ENCODE data around the gene CBX7.

DNA sequence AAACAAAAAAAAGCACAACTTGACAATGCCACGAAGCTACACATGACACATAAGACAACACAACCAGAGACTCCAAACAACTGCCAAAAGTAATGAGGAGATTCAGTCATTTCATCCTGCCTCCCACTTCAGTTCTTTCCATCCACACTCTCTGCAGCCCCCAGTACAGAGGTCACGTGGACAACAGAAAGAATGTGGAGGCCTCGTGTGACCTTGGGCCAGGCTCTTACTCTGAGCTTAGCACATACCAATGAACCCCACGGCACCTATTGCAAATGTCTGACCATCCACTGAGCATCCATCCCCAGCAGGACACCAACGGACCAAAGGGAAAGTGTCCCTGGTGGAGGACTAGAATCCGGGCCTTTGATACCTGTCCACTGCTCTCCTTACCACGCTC, 12.5 kb downstream of the CBX7 start:
- TF ChIP-seq MYC (IDR thresholded peaks at IDR 0.05; ENCODE audit: borderline replicate concordance, low read length) (no peak), POLR2A (IDR thresholded peaks at IDR 0.05; ENCODE audit: low read length) (no peak), CHD4 (IDR thresholded peaks at IDR 0.05; ENCODE audit: borderline replicate concordance) (no peak), RAD21 (conservative IDR thresholded peaks at IDR 0.05 in 1 of 2, IDR thresholded peaks at IDR 0.05 in 1 of 2) (no peak), JUNB (IDR thresholded peaks at IDR 0.05) (no peak), PHF8 (IDR thresholded peaks at IDR 0.05; ENCODE audit: borderline replicate concordance, low read depth) (no peak), POLR2AphosphoS2 (conservative IDR thresholded peaks at IDR 0.05; ENCODE audit: low read length) (no peak)
- TF ChIP-seq, protein P1, sequence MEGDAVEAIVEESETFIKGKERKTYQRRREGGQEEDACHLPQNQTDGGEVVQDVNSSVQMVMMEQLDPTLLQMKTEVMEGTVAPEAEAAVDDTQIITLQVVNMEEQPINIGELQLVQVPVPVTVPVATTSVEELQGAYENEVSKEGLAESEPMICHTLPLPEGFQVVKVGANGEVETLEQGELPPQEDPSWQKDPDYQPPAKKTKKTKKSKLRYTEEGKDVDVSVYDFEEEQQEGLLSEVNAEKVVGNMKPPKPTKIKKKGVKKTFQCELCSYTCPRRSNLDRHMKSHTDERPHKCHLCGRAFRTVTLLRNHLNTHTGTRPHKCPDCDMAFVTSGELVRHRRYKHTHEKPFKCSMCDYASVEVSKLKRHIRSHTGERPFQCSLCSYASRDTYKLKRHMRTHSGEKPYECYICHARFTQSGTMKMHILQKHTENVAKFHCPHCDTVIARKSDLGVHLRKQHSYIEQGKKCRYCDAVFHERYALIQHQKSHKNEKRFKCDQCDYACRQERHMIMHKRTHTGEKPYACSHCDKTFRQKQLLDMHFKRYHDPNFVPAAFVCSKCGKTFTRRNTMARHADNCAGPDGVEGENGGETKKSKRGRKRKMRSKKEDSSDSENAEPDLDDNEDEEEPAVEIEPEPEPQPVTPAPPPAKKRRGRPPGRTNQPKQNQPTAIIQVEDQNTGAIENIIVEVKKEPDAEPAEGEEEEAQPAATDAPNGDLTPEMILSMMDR (IDR thresholded peaks at IDR 0.05): no peak
- TF ChIP-seq, protein P2, sequence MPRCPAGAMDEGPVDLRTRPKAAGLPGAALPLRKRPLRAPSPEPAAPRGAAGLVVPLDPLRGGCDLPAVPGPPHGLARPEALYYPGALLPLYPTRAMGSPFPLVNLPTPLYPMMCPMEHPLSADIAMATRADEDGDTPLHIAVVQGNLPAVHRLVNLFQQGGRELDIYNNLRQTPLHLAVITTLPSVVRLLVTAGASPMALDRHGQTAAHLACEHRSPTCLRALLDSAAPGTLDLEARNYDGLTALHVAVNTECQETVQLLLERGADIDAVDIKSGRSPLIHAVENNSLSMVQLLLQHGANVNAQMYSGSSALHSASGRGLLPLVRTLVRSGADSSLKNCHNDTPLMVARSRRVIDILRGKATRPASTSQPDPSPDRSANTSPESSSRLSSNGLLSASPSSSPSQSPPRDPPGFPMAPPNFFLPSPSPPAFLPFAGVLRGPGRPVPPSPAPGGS (IDR thresholded peaks at IDR 0.05): no peak
- TF ChIP-seq, protein P3, sequence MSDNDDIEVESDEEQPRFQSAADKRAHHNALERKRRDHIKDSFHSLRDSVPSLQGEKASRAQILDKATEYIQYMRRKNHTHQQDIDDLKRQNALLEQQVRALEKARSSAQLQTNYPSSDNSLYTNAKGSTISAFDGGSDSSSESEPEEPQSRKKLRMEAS (IDR thresholded peaks at IDR 0.05): no peak
- TF ChIP-seq, protein P4, sequence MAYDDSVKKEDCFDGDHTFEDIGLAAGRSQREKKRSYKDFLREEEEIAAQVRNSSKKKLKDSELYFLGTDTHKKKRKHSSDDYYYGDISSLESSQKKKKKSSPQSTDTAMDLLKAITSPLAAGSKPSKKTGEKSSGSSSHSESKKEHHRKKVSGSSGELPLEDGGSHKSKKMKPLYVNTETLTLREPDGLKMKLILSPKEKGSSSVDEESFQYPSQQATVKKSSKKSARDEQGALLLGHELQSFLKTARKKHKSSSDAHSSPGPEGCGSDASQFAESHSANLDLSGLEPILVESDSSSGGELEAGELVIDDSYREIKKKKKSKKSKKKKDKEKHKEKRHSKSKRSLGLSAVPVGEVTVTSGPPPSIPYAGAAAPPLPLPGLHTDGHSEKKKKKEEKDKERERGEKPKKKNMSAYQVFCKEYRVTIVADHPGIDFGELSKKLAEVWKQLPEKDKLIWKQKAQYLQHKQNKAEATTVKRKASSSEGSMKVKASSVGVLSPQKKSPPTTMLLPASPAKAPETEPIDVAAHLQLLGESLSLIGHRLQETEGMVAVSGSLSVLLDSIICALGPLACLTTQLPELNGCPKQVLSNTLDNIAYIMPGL (CRISPR knock-in tag; IDR thresholded peaks at IDR 0.05; ENCODE audit: borderline replicate concordance): no peak
